HepG2 (cell line): ENCODE results near the gene SKI. TPM values are rescaled to one million over a fixed set of nuclear protein-coding genes. Genes with fewer than 3 reads are reported as not detected.

Experiments
- ETV6 ChIP-seq: sonication (generic); formaldehyde crosslinking; conservative IDR thresholded peaks from 2 replicates; pipeline ENCODE4 v1.4.0; 2020; ENCODE audit warnings: missing genetic modification reagents
- HHEX ChIP-seq: IDR thresholded peaks from 2 replicates; pipeline ENCODE4 v1.6.1; 2016; ENCODE audit warnings: control low read depth
- KLF12 ChIP-seq: sonication (generic); formaldehyde crosslinking; IDR thresholded peaks from 2 replicates; pipeline ENCODE4 v1.4.0; 2020; ENCODE audit warnings: missing genetic modification reagents, borderline replicate concordance
- MAFK ChIP-seq, 2 experiments: IDR thresholded peaks in 1 of 2; conservative IDR thresholded peaks in 1 of 2; 2 replicates each; pipeline ENCODE4 v1.6.1; 2011; ENCODE audit warnings: improper control_type of control experiment in 2 of 2, low read length in 2 of 2
- PAX8 ChIP-seq: sonication (generic); formaldehyde crosslinking; IDR thresholded peaks from 2 replicates; pipeline ENCODE4 v1.8.0; 2022; ENCODE audit warnings: mild to moderate bottlenecking, missing genetic modification reagents, borderline replicate concordance
- SETDB1 ChIP-seq: sonication (generic); formaldehyde crosslinking; IDR thresholded peaks from 2 replicates; pipeline ENCODE4 v1.5.1; 2020; ENCODE audit warnings: missing genetic modification reagents, mild to moderate bottlenecking, borderline replicate concordance
- ZNF17 ChIP-seq: sonication (generic); formaldehyde crosslinking; IDR thresholded peaks from 2 replicates; pipeline ENCODE4 v1.5.0; 2020; ENCODE audit warnings: mild to moderate bottlenecking, missing genetic modification reagents
- ZNF232 ChIP-seq: sonication (generic); formaldehyde crosslinking; IDR thresholded peaks from 2 replicates; pipeline ENCODE4 v1.4.0; 2020; ENCODE audit warnings: missing genetic modification reagents, borderline replicate concordance
- ZNF501 ChIP-seq: sonication (generic); formaldehyde crosslinking; IDR thresholded peaks from 2 replicates; pipeline ENCODE4 v1.5.1; 2020; ENCODE audit warnings: mild to moderate bottlenecking, moderate library complexity, missing genetic modification reagents
- ZNF75D ChIP-seq: sonication (generic); formaldehyde crosslinking; IDR thresholded peaks from 2 replicates; pipeline ENCODE4 v1.8.1; 2023; ENCODE audit warnings: missing genetic modification reagents, mild to moderate bottlenecking, borderline replicate concordance
- ZNF768 ChIP-seq: sonication (generic); formaldehyde crosslinking; IDR thresholded peaks from 2 replicates; pipeline ENCODE4 v1.4.0; 2020; ENCODE audit warnings: missing genetic modification reagents
- ZNF792 ChIP-seq: IDR thresholded peaks from 2 replicates; pipeline ENCODE4 v1.6.1; 2016
- polyA plus RNA-seq, 8 experiments: library from polyadenylated mRNA; depleted of rRNA in 3 of 8; stranded (reverse) in 7 of 8; unstranded in 1 of 8; fragments of >200 nt; fragmentation: Illumina TruSeq in 4 of 8; extraction: Trizol in 4 of 8; gene quantifications; 2 replicates each; pipeline versions ENCODE4 v1.2.1 to v1.2.3, GENCODE V29; 2011 to 2016; ENCODE audit warnings: low read depth in 4 of 8, missing spikeins in 1 of 8, mixed read lengths in 1 of 8; ENCODE audit not compliant: insufficient read depth in 1 of 8
- total RNA-seq, 5 experiments: library from RNA; depleted of rRNA; stranded (reverse); fragments of >200 nt; fragmentation: Illumina TruSeq; extraction: Trizol; gene quantifications; 2 replicates each; pipeline ENCODE4 v1.2.3, GENCODE V29; 2016; ENCODE audit warnings: low read depth in 1 of 5
- TF ChIP-seq, protein P1 (sequence below): sonication (generic); formaldehyde crosslinking; IDR thresholded peaks from 2 replicates; pipeline ENCODE4 v1.4.0; 2020; ENCODE audit warnings: missing genetic modification reagents, borderline replicate concordance
- TF ChIP-seq, protein P2 (sequence below): sonication (generic); formaldehyde crosslinking; IDR thresholded peaks from 2 replicates; pipeline ENCODE4 v1.4.0; 2020; ENCODE audit warnings: missing genetic modification reagents
- TF ChIP-seq, protein P3 (sequence below): sonication (generic); formaldehyde crosslinking; IDR thresholded peaks from 2 replicates; pipeline ENCODE4 v1.8.0; 2022; ENCODE audit warnings: missing genetic modification reagents, mild to moderate bottlenecking, inconsistent platforms, borderline replicate concordance
- TF ChIP-seq, protein P4 (sequence below): sonication (generic); formaldehyde crosslinking; IDR thresholded peaks from 2 replicates; pipeline ENCODE4 v1.4.0; 2020; ENCODE audit warnings: missing genetic modification reagents

The SKI gene
- total and polyA plus RNA-seq, 2 of the 13 experiments (the other 11 are each of a cell fraction or from before 2014, with no cell fraction given), result 4.7 to 6.9 TPM

DNA sequence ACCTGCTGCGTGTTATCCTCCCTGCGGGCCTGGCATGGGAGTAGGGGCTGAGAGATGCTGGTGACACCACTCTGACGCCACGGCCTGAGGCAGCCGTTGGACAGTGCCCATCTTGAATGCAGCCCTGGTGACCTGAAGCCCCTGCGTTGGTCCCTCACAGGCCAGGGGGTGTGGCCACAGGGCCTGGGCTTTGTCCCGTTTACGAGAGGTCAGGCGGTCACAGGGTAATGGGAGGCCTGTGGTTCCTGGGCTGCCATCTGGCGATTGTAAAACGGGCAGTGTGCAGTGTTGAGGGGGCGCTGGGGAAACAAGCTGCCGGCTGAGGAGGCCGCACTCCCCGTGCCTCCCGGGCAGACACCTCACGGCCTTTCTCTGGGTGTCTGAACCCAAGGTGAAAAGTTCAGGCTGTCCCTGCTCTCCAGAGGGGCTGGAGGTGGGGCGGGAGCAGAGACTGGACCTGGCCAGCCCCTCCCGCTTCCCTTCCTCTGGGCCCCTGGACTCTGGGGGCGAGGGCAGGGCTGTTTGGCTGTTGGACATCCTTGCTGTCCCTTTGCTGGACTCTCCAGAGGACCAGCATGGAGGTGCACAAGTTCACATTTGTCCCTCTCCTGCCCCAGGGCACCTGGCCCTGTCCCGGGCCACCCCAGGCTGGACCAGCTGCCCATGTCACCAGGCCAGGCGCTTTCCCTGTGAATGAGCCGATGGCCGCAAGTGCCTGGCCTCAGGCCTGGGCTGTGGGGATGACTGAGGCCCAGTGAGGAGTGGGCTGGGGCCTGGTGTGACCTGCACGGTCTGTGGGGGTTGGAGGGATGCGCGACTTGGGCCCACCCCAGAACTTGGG, 42.4 kb downstream of the SKI start (continued):
- TF ChIP-seq ZNF232 (CRISPR knock-in tag) (0 out of 2 replicates have a peak, but pooled peaks have one; percentile 24), KLF12 (CRISPR knock-in tag) (no peak), SETDB1 (CRISPR knock-in tag) (no peak), ZNF501 (CRISPR knock-in tag) (0 out of 2 replicates have a peak, but pooled peaks have one; percentile 52), ZNF75D (CRISPR knock-in tag) (no peak), ETV6 (CRISPR knock-in tag) (no peak), ZNF17 (no peak), PAX8 (CRISPR knock-in tag) (no peak), HHEX (CRISPR knock-in tag) (no peak), ZNF792 (CRISPR knock-in tag) (no peak), ZNF768 (CRISPR knock-in tag) (0 out of 2 replicates have a peak, but pooled peaks have one; percentile 6), MAFK (conservative IDR thresholded peaks at IDR 0.05 in 1 of 2, IDR thresholded peaks at IDR 0.05 in 1 of 2; ENCODE audit: low read length in 2 of 2) (no peak)
- TF ChIP-seq, protein P1, sequence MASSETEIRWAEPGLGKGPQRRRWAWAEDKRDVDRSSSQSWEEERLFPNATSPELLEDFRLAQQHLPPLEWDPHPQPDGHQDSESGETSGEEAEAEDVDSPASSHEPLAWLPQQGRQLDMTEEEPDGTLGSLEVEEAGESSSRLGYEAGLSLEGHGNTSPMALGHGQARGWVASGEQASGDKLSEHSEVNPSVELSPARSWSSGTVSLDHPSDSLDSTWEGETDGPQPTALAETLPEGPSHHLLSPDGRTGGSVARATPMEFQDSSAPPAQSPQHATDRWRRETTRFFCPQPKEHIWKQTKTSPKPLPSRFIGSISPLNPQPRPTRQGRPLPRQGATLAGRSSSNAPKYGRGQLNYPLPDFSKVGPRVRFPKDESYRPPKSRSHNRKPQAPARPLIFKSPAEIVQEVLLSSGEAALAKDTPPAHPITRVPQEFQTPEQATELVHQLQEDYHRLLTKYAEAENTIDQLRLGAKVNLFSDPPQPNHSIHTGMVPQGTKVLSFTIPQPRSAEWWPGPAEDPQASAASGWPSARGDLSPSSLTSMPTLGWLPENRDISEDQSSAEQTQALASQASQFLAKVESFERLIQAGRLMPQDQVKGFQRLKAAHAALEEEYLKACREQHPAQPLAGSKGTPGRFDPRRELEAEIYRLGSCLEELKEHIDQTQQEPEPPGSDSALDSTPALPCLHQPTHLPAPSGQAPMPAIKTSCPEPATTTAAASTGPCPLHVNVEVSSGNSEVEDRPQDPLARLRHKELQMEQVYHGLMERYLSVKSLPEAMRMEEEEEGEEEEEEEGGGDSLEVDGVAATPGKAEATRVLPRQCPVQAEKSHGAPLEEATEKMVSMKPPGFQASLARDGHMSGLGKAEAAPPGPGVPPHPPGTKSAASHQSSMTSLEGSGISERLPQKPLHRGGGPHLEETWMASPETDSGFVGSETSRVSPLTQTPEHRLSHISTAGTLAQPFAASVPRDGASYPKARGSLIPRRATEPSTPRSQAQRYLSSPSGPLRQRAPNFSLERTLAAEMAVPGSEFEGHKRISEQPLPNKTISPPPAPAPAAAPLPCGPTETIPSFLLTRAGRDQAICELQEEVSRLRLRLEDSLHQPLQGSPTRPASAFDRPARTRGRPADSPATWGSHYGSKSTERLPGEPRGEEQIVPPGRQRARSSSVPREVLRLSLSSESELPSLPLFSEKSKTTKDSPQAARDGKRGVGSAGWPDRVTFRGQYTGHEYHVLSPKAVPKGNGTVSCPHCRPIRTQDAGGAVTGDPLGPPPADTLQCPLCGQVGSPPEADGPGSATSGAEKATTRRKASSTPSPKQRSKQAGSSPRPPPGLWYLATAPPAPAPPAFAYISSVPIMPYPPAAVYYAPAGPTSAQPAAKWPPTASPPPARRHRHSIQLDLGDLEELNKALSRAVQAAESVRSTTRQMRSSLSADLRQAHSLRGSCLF (CRISPR knock-in tag), result no peak
- TF ChIP-seq, protein P2, sequence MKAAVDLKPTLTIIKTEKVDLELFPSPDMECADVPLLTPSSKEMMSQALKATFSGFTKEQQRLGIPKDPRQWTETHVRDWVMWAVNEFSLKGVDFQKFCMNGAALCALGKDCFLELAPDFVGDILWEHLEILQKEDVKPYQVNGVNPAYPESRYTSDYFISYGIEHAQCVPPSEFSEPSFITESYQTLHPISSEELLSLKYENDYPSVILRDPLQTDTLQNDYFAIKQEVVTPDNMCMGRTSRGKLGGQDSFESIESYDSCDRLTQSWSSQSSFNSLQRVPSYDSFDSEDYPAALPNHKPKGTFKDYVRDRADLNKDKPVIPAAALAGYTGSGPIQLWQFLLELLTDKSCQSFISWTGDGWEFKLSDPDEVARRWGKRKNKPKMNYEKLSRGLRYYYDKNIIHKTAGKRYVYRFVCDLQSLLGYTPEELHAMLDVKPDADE (CRISPR knock-in tag), result no peak
- TF ChIP-seq, protein P3, sequence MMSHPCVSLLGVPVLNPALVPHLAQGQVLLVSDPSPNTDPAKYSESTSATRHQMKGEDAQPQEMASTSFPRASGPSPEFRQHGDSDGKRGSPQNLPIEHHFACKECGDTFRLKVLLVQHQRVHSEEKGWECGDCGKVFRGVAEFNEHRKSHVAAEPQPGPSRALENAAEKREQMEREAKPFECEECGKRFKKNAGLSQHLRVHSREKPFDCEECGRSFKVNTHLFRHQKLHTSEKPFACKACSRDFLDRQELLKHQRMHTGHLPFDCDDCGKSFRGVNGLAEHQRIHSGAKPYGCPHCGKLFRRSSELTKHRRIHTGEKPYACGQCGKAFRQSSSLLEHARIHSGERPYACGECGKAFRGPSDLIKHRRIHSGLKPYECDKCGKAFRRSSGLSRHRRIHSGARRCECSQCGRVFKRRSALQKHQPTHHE (CRISPR knock-in tag), result no peak
- TF ChIP-seq, protein P4, sequence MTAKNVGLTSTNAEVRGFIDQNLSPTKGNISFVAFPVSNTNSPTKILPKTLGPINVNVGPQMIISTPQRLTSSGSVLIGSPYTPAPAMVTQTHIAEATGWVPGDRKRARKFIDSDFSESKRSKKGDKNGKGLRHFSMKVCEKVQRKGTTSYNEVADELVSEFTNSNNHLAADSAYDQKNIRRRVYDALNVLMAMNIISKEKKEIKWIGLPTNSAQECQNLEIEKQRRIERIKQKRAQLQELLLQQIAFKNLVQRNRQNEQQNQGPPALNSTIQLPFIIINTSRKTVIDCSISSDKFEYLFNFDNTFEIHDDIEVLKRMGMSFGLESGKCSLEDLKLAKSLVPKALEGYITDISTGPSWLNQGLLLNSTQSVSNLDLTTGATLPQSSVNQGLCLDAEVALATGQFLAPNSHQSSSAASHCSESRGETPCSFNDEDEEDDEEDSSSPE (CRISPR knock-in tag), result peak; percentile 23; the same call in 1 of the 2 replicates
